Spleen (tissue), 7 donors: ENCODE data around the gene SLC6A18.

Experiments
- POLR2A ChIP-seq, 3 donors: fragments of 450-650 bp; IDR thresholded peaks; one replicate each; pipeline ENCODE4 v1.5.1; 2017; ENCODE audit warnings: antibody characterized with exemption in 3 of 3, mild to moderate bottlenecking in 1 of 3
- POLR2AphosphoS5 ChIP-seq, 3 donors: sonication (generic); formaldehyde crosslinking; IDR thresholded peaks; one replicate each; pipeline ENCODE4 v1.5.1; 2017; ENCODE audit warnings: antibody characterized with exemption in 3 of 3
- TF ChIP-seq, protein P1 (sequence below), 11 experiments: fragments of 200-600 bp in 7 of 11; fragments of 450-650 bp in 4 of 11; sonication (generic) in 4 of 11; IDR thresholded peaks in 8 of 11; conservative IDR thresholded peaks in 3 of 11; 1 replicate in 7 of 11; 2 replicates in 4 of 11; pipeline versions ENCODE4 v1.4.0 to v1.8.0; 2016 to 2021; ENCODE audit warnings: antibody characterized with exemption in 11 of 11, inconsistent platforms in 4 of 11, mild to moderate bottlenecking in 1 of 11
- donor health status: DM: no; HTN: no; CAD: no; lungs with moderate emphysema.
- donor health status: DM: no; HTN: no; CAD: no.
- donor health status: DM: no; HTN: no; CAD: no.

DNA sequence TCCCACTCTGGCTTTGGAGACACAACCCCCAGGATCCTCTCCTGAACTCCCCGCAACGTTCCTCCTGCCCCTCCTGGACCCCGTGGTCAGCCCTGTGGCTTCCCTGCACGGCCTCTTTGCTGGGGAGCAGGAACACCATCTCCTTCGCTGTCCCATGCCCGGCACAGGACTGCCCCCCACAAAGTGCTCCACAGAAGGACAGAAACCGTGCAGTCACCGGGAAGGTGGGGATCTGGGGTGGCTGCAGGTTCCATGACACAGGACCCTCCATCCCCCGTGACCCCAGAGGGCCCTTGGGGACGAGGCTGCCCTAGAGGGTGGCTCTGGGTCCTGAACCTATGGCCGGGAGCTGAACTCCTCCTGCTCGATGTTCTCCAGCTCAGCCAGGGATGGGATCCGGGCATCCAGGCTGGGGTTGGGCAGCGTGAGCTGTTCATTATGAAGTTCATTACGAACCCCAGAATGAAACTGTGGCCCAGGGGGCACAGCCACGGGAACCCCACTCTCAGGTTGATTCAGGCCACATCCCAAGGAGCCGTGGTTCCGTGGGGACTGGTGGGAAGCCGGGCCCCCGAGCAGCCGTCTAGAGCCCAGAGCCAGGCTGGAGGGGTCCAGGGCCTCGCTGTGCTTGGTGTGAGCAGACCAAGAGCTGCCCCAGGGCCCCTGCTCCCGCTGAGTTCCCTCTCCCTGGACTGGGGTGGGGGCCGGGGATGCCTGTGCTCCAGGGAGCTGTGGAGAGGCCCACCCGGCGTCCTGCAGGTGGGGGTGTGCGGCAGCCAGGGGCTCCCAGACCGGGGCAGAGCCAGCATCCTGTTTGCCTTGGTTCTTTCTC, 24.5 kb upstream of the SLC6A18 start:
- TF ChIP-seq, protein P1, sequence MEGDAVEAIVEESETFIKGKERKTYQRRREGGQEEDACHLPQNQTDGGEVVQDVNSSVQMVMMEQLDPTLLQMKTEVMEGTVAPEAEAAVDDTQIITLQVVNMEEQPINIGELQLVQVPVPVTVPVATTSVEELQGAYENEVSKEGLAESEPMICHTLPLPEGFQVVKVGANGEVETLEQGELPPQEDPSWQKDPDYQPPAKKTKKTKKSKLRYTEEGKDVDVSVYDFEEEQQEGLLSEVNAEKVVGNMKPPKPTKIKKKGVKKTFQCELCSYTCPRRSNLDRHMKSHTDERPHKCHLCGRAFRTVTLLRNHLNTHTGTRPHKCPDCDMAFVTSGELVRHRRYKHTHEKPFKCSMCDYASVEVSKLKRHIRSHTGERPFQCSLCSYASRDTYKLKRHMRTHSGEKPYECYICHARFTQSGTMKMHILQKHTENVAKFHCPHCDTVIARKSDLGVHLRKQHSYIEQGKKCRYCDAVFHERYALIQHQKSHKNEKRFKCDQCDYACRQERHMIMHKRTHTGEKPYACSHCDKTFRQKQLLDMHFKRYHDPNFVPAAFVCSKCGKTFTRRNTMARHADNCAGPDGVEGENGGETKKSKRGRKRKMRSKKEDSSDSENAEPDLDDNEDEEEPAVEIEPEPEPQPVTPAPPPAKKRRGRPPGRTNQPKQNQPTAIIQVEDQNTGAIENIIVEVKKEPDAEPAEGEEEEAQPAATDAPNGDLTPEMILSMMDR (IDR thresholded peaks at IDR 0.05 in 8 of 11, conservative IDR thresholded peaks at IDR 0.05 in 3 of 11): no peak
- TF ChIP-seq POLR2A (IDR thresholded peaks at IDR 0.05) (no peak), POLR2AphosphoS5 (IDR thresholded peaks at IDR 0.05) (no peak)
